ENCODE data around the gene KRT12. TPM values are rescaled to one million over a fixed set of nuclear protein-coding genes. Genes with fewer than 3 reads are reported as not detected.
A peak's percentile ranks its signal among the peaks of the same experiment; 100 is the strongest.

The KRT12 gene
- total and polyA plus RNA-seq, 2 experiments from 2014 or later, result not detected

DNA sequence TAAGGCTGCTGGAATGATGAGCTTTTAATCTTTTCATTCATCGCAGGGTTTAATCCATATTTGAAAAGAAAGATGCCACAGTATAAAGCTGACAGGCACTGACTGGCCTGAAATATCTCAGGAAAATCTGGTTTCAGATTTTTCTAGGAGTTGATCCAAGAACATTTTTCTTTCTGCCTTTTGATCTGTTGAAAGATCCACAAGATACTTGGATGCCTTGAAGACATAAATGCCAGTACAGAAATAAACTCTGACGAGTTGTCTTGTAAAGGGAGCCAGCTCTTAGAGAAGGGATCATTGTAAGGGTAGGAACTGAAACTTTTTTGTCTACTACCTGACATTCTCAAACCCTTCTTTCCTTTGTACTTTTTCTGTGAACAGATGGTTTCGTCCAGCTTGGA lies 43.4 kb upstream of the KRT12 start:
- Histone ChIP-seq H3K4me1 (ENCODE audit: insufficient read depth) (peaks cover 9% of the 10 kb centered on the region), H3K9me3 (ENCODE audit: low read depth) (no peaks in the 10 kb centered on the region), H3K79me2 (no peaks in the 10 kb centered on the region), H4K20me1 (ENCODE audit: insufficient read depth, poor library complexity, severe bottlenecking) (no peaks in the 10 kb centered on the region), H2AFZ (no peak overlapping the region), H3K4me3 (no peak overlapping the region), H3K4me2 (peak overlapping the region; percentile 11), H3K27ac (peak overlapping the region; percentile 73), H3K9me2 (replicated peaks; ENCODE audit: insufficient read depth) (no peaks in the 10 kb centered on the region), H3K36me3 (replicated peaks; ENCODE audit: insufficient read depth, low read depth) (no peaks in the 10 kb centered on the region), H3K27me3 (no peaks in the 10 kb centered on the region)
- TF ChIP-seq, protein P1, sequence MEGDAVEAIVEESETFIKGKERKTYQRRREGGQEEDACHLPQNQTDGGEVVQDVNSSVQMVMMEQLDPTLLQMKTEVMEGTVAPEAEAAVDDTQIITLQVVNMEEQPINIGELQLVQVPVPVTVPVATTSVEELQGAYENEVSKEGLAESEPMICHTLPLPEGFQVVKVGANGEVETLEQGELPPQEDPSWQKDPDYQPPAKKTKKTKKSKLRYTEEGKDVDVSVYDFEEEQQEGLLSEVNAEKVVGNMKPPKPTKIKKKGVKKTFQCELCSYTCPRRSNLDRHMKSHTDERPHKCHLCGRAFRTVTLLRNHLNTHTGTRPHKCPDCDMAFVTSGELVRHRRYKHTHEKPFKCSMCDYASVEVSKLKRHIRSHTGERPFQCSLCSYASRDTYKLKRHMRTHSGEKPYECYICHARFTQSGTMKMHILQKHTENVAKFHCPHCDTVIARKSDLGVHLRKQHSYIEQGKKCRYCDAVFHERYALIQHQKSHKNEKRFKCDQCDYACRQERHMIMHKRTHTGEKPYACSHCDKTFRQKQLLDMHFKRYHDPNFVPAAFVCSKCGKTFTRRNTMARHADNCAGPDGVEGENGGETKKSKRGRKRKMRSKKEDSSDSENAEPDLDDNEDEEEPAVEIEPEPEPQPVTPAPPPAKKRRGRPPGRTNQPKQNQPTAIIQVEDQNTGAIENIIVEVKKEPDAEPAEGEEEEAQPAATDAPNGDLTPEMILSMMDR (IDR thresholded peaks at IDR 0.05; ENCODE audit: poor library complexity), result no peak
- no peak for TF ChIP-seq EZH2 (IDR thresholded peaks at IDR 0.05; ENCODE audit: borderline replicate concordance)
- no peak for TF ChIP-seq EZH2phosphoT487 (IDR thresholded peaks at IDR 0.05; ENCODE audit: low read depth, severe bottlenecking, unreplicated experiment)
- DNase-seq (ENCODE audit: low spot score), result peak; percentile 36
- 51% methylated on average over 3 of the region's 3 CpGs for WGBS (ENCODE audit: low lambda C conversion rate, missing lambda C conversion rate)

GRCh38 chr17:40909755-40910154 lies 42.7 kb upstream of the KRT12 start:
- H3K79me2 ChIP-seq, result no peaks in the 10 kb centered on the region
- H3K4me3 ChIP-seq, result no peak overlapping the region
- H3K9me2 ChIP-seq (replicated peaks; ENCODE audit: insufficient read depth), result no peaks in the 10 kb centered on the region
- H3K27ac ChIP-seq, result peak overlapping the region; percentile 73
- H2AFZ ChIP-seq, result no peak overlapping the region
- peaks cover 9% of the 10 kb centered on the region for H3K4me1 ChIP-seq (ENCODE audit: insufficient read depth)
- H3K36me3 ChIP-seq (replicated peaks; ENCODE audit: insufficient read depth, low read depth), result no peaks in the 10 kb centered on the region
- no peak for TF ChIP-seq EZH2phosphoT487 (IDR thresholded peaks at IDR 0.05; ENCODE audit: low read depth, severe bottlenecking, unreplicated experiment)
- TF ChIP-seq EZH2 (IDR thresholded peaks at IDR 0.05; ENCODE audit: borderline replicate concordance), result no peak
- TF ChIP-seq, protein P1 (IDR thresholded peaks at IDR 0.05; ENCODE audit: poor library complexity), result no peak
- H3K9me3 ChIP-seq (ENCODE audit: low read depth), result no peaks in the 10 kb centered on the region
- H3K4me2 ChIP-seq, result peak overlapping the region; percentile 11
- peak; percentile 38 for DNase-seq (ENCODE audit: low spot score)
- no peaks in the 10 kb centered on the region for H4K20me1 ChIP-seq (ENCODE audit: insufficient read depth, poor library complexity, severe bottlenecking)
- 44% methylated on average over 4 of the region's 4 CpGs for WGBS (ENCODE audit: low lambda C conversion rate, missing lambda C conversion rate)
- no peaks in the 10 kb centered on the region for H3K27me3 ChIP-seq

DNA sequence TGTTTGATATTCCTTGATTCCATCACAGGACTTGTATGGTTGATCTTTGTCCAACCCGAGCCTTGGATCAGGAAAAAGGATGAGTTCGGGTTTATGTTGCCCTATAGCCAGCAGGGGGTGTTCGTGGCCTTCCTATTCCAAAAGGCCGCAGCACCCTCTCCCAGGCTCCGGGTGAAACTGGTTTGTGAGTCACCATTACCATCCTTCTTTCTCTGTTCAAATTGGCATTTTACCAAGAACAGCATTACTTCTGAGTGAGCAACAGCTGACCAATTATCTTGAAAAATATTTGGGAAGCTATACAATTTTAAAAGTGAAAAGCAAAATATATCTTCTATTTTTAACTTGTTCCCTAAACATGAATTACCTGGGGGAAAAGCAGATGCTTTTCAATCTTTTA lies 42.3 kb upstream of the KRT12 start:
- Histone ChIP-seq H3K27me3 (no peaks in the 10 kb centered on the region), H3K36me3 (replicated peaks; ENCODE audit: insufficient read depth, low read depth) (no peaks in the 10 kb centered on the region), H3K9me3 (ENCODE audit: low read depth) (no peaks in the 10 kb centered on the region), H4K20me1 (ENCODE audit: insufficient read depth, poor library complexity, severe bottlenecking) (no peaks in the 10 kb centered on the region), H2AFZ (no peak overlapping the region), H3K4me2 (peak overlapping the region; percentile 11), H3K9me2 (replicated peaks; ENCODE audit: insufficient read depth) (no peaks in the 10 kb centered on the region), H3K27ac (peak overlapping the region; percentile 73), H3K4me1 (ENCODE audit: insufficient read depth) (peaks cover 13% of the 10 kb centered on the region), H3K4me3 (no peak overlapping the region), H3K79me2 (no peaks in the 10 kb centered on the region)
- under 1% methylated on average over 5 of the region's 5 CpGs for WGBS (ENCODE audit: low lambda C conversion rate, missing lambda C conversion rate)
- TF ChIP-seq, protein P1 (IDR thresholded peaks at IDR 0.05; ENCODE audit: poor library complexity), result peak; percentile 75
- TF ChIP-seq EZH2 (IDR thresholded peaks at IDR 0.05; ENCODE audit: borderline replicate concordance) (no peak), EZH2phosphoT487 (IDR thresholded peaks at IDR 0.05; ENCODE audit: low read depth, severe bottlenecking, unreplicated experiment) (no peak)
- DNase-seq (ENCODE audit: low spot score), result peak; percentile 95

DNA sequence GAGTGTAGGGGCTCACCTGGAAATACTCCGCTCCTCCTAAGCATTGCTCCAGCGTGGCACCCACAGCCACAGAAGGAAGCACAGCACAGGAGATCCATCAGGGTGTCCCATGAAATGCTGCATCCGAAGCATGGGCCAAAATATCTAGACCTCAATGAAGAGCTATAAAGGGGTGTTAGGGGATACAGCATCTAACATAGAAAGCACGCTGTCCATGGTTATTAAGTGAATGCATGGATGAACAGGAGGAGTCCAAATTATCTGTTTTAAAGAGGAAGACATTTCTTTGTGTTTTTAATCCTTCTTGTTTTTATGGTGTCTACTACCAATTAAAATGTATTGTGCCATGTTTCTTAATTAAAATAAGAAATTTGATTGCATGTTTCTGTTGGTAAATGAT lies 39.6 kb upstream of the KRT12 start:
- Histone ChIP-seq H4K20me1 (ENCODE audit: insufficient read depth, poor library complexity, severe bottlenecking) (no peaks in the 10 kb centered on the region), H3K9me2 (replicated peaks; ENCODE audit: insufficient read depth) (no peaks in the 10 kb centered on the region), H3K4me1 (ENCODE audit: insufficient read depth) (peaks cover 22% of the 10 kb centered on the region), H3K36me3 (replicated peaks; ENCODE audit: insufficient read depth, low read depth) (no peaks in the 10 kb centered on the region), H3K4me3 (no peak overlapping the region), H3K4me2 (no peak overlapping the region), H3K27ac (no peak overlapping the region), H3K27me3 (no peaks in the 10 kb centered on the region), H3K79me2 (no peaks in the 10 kb centered on the region), H2AFZ (no peak overlapping the region), H3K9me3 (ENCODE audit: low read depth) (no peaks in the 10 kb centered on the region)
- TF ChIP-seq, protein P1 (IDR thresholded peaks at IDR 0.05; ENCODE audit: poor library complexity), result no peak
- no peak for DNase-seq (ENCODE audit: low spot score)
- WGBS (ENCODE audit: low lambda C conversion rate, missing lambda C conversion rate), result 91% methylated on average over 4 of the region's 4 CpGs
